K562 (cell line): Measurements from ENCODE around the gene LRRC51. TPM values are rescaled to one million over a fixed set of nuclear protein-coding genes. Genes with fewer than 3 reads are reported as not detected.

Experiments used
- CTBP1 ChIP-seq: fragments of 450-650 bp; IDR thresholded peaks from 2 replicates; pipeline ENCODE4 v1.6.1; 2016; ENCODE audit warnings: borderline replicate concordance
- FOXJ2 ChIP-seq: fragments of 200-800 bp; sonication (Bioruptor generic); IDR thresholded peaks from 2 replicates; pipeline ENCODE4 v1.6.1; 2016; ENCODE audit warnings: missing genetic modification characterization, missing compliant biosample characterization
- FOXK1 ChIP-seq: sonication (generic); formaldehyde crosslinking; IDR thresholded peaks from 2 replicates; pipeline ENCODE4 v1.8.0; 2022; ENCODE audit warnings: missing genetic modification reagents, mild to moderate bottlenecking, borderline replicate concordance
- HNRNPH1 ChIP-seq: fragments of 200-400 bp; formaldehyde crosslinking; optimal IDR thresholded peaks from 2 replicates; pipeline ENCODE3; 2017; ENCODE audit warnings: low read depth, mild to moderate bottlenecking, low read length, moderate library complexity
- PBX2 ChIP-seq, 2 experiments: IDR thresholded peaks in 1 of 2; conservative IDR thresholded peaks in 1 of 2; 2 replicates each; pipeline ENCODE4 v1.6.1; 2016; ENCODE audit warnings: low read depth in 2 of 2, mild to moderate bottlenecking in 1 of 2, missing compliant biosample characterization in 1 of 2, missing genetic modification characterization in 1 of 2, moderate library complexity in 1 of 2
- PHTF2 ChIP-seq: fragments of 250-450 bp; sonication (Bioruptor Pico); IDR thresholded peaks from 2 replicates; pipeline ENCODE4 v1.5.0; 2021; ENCODE audit warnings: mild to moderate bottlenecking
- RFX7 ChIP-seq: fragments of 250-450 bp; sonication (Bioruptor Pico); IDR thresholded peaks from 2 replicates; pipeline ENCODE4 v1.5.1; 2021; ENCODE audit warnings: mild to moderate bottlenecking
- SIX5 ChIP-seq, 2 experiments: IDR thresholded peaks; 2 replicates each; pipeline ENCODE4 v1.6.1; 2011; ENCODE audit warnings: low read length in 2 of 2, borderline replicate concordance in 1 of 2, low read depth in 1 of 2, mild to moderate bottlenecking in 1 of 2, moderate library complexity in 1 of 2; ENCODE audit not compliant: insufficient read depth in 1 of 2
- TFE3 ChIP-seq: fragments of 450-650 bp; formaldehyde crosslinking; IDR thresholded peaks from 2 replicates; pipeline ENCODE4 v1.4.0; 2020; ENCODE audit warnings: mild to moderate bottlenecking, mixed read lengths
- THAP7 ChIP-seq: fragments of 250-450 bp; sonication (Bioruptor Pico); IDR thresholded peaks from 2 replicates; pipeline ENCODE4 v1.5.0; 2021
- USF2 ChIP-seq: sonication (generic); formaldehyde crosslinking; IDR thresholded peaks from 2 replicates; pipeline ENCODE4 v1.5.0; 2020; ENCODE audit warnings: missing genetic modification reagents
- XRCC3 ChIP-seq: fragments of 450-650 bp; IDR thresholded peaks from 2 replicates; pipeline ENCODE4 v1.6.1; 2017; ENCODE audit warnings: mild to moderate bottlenecking, moderate library complexity
- ZBTB11 ChIP-seq, 3 experiments: fragments of 200-800 bp in 1 of 3; fragments of 250-450 bp in 1 of 3; fragments of 450-650 bp in 1 of 3; sonication (Bioruptor Pico) in 1 of 3; sonication (Bioruptor generic) in 1 of 3; formaldehyde crosslinking in 1 of 3; IDR thresholded peaks; 2 replicates each; pipeline versions ENCODE4 v1.6.1 to v1.8.0; 2016 to 2022; ENCODE audit warnings: mild to moderate bottlenecking in 2 of 3, missing genetic modification characterization in 2 of 3, missing compliant biosample characterization in 1 of 3, moderate library complexity in 1 of 3
- ZC3H4 ChIP-seq: sonication (generic); formaldehyde crosslinking; IDR thresholded peaks from 2 replicates; pipeline ENCODE4 v1.9.0; 2021; ENCODE audit warnings: missing genetic modification reagents, borderline replicate concordance
- ZNF707 ChIP-seq: fragments of 250-450 bp; sonication (Bioruptor Pico); conservative IDR thresholded peaks from 2 replicates; pipeline ENCODE4 v1.8.0; 2022; ENCODE audit warnings: inconsistent platforms, mild to moderate bottlenecking, moderate library complexity
- ZNF764 ChIP-seq: fragments of 250-450 bp; sonication (Bioruptor Pico); IDR thresholded peaks from 2 replicates; pipeline ENCODE4 v1.4.0; 2020; ENCODE audit warnings: low read depth, mild to moderate bottlenecking, moderate library complexity
- polyA plus RNA-seq, 8 experiments: library from polyadenylated mRNA; depleted of rRNA in 4 of 8; stranded (reverse) in 5 of 8; unstranded in 3 of 8; fragments of >200 nt; fragmentation: Nextera tagmentation in 2 of 8; fragmentation: Illumina TruSeq in 1 of 8; extraction: Ambion mirVana in 2 of 8; extraction: Trizol in 1 of 8; gene quantifications; 2 replicates each; pipeline versions ENCODE4 v1.2.1 to v1.2.3, GENCODE V29; 2011 to 2014; ENCODE audit warnings: inconsistent platforms in 1 of 8, missing spikeins in 1 of 8
- total RNA-seq, 7 experiments: library from RNA; depleted of rRNA in 6 of 7; stranded (reverse); fragments of >200 nt in 6 of 7; fragmentation: Illumina TruSeq in 2 of 7; extraction: Trizol in 2 of 7; gene quantifications; 2 replicates each; pipeline versions ENCODE4 v1.2.1 to v1.2.3, GENCODE V29; 2011 to 2021; ENCODE audit warnings: low replicate concordance in 1 of 7

Gene LRRC51
- total and polyA plus RNA-seq, 9 of the 15 experiments (the other 6 are each of a cell fraction or from before 2014, with no cell fraction given) = 4.7 to 10.6 (median 5.6) TPM

GRCh38 chr11:72102946-72103753 is 22.5 kb downstream of the LRRC51 start, which contains the start of gene LAMTOR1 (continued):
- TF ChIP-seq PBX2 (CRISPR knock-in tag; IDR thresholded peaks at IDR 0.05; ENCODE audit: low read depth) = no peak
- TF ChIP-seq PBX2 (tag; conservative IDR thresholded peaks at IDR 0.05; ENCODE audit: low read depth) = 0 out of 2 replicates have a peak, but pooled peaks have one; percentile 22
- no peak for TF ChIP-seq SIX5 (IDR thresholded peaks at IDR 0.05; ENCODE audit: borderline replicate concordance in 1 of 2, insufficient read depth in 1 of 2, low read depth in 1 of 2, low read length in 2 of 2)
- TF ChIP-seq ZBTB11 (CRISPR knock-in tag; IDR thresholded peaks at IDR 0.05) = peak; percentile 81 to 97 (median 82); a peak in 5 of 6 replicates
- peak; percentile 99 for TF ChIP-seq TFE3 (CRISPR knock-in tag)
- TF ChIP-seq THAP7 (CRISPR knock-in tag) = peak; percentile 82; the same call in 1 of the 2 replicates
- TF ChIP-seq FOXJ2 (tag) = 0 out of 2 replicates have a peak, but pooled peaks have one; percentile 65
- TF ChIP-seq PHTF2 (CRISPR knock-in tag) = no peak
- TF ChIP-seq ZNF764 = peak; percentile 25; the same call in 1 of the 2 replicates
- TF ChIP-seq ZC3H4 (CRISPR knock-in tag) = no peak
- TF ChIP-seq XRCC3 = no peak
- peak; percentile 80 for TF ChIP-seq CTBP1
- no peak for TF ChIP-seq HNRNPH1
- TF ChIP-seq FOXK1 (CRISPR knock-in tag) = no peak
- TF ChIP-seq ZNF707 = no peak
- TF ChIP-seq RFX7 (CRISPR knock-in tag) = no peak
- TF ChIP-seq USF2 = peak; percentile 95
